ENCODE measurements around the gene FAAP20.

Gene FAAP20

GRCh38 chr1:2177946-2178538 lies 16.5 kb downstream of the FAAP20 start:
- no peak for DNase-seq (ENCODE audit: low spot score)

- DNase-seq (ENCODE audit: low spot score) = no peak
Observed at GRCh38 chr1:2177541-2177940, 17.0 kb downstream of the FAAP20 start.

- DNase-seq (ENCODE audit: low spot score) = no peak
Observed at GRCh38 chr1:2176615-2177014, 18.0 kb downstream of the FAAP20 start.

- no peak for DNase-seq (ENCODE audit: low spot score)
Observed at GRCh38 chr1:2175681-2176454, 18.7 kb downstream of the FAAP20 start.

- no peak for DNase-seq (ENCODE audit: low spot score)
Observed at GRCh38 chr1:2175055-2175414, 19.5 kb downstream of the FAAP20 start.

GRCh38 chr1:2174348-2175054 lies 20.1 kb downstream of the FAAP20 start:
- peak; percentile 99 for DNase-seq (ENCODE audit: low spot score)

- DNase-seq (ENCODE audit: low spot score) = no peak
Observed at GRCh38 chr1:2173546-2174347, 20.8 kb downstream of the FAAP20 start.

- DNase-seq (ENCODE audit: low spot score) = no peak
Observed at GRCh38 chr1:2172551-2173146, 21.9 kb downstream of the FAAP20 start.

- no peak for DNase-seq (ENCODE audit: low spot score)
Observed at GRCh38 chr1:2172012-2172411, 22.6 kb downstream of the FAAP20 start.

GRCh38 chr1:2170211-2170610 lies 24.4 kb downstream of the FAAP20 start:
- DNase-seq (ENCODE audit: low spot score) = no peak

GRCh38 chr1:2169200-2169836 lies 25.3 kb downstream of the FAAP20 start:
- no peak for DNase-seq (ENCODE audit: low spot score)

- DNase-seq (ENCODE audit: low spot score) = no peak
Observed at GRCh38 chr1:2168535-2168934, 26.0 kb downstream of the FAAP20 start.

- DNase-seq (ENCODE audit: low spot score) = no peak
Observed at GRCh38 chr1:2168090-2168489, 26.5 kb downstream of the FAAP20 start.

GRCh38 chr1:2166695-2167094 lies 27.9 kb downstream of the FAAP20 start:
- DNase-seq (ENCODE audit: low spot score) = no peak

- no peak for DNase-seq (ENCODE audit: low spot score)
Observed at GRCh38 chr1:2166254-2166653, 28.3 kb downstream of the FAAP20 start.

GRCh38 chr1:2165646-2166045 lies 28.9 kb downstream of the FAAP20 start:
- no peak for DNase-seq (ENCODE audit: low spot score)

- no peak for DNase-seq (ENCODE audit: low spot score)
Observed at GRCh38 chr1:2163205-2163604, 31.4 kb downstream of the FAAP20 start.

GRCh38 chr1:2160451-2161300 lies 33.9 kb downstream of the FAAP20 start:
- DNase-seq (ENCODE audit: low spot score) = no peak

GRCh38 chr1:2159124-2159523 lies 35.4 kb downstream of the FAAP20 start:
- DNase-seq (ENCODE audit: low spot score) = no peak

- no peak for DNase-seq (ENCODE audit: low spot score)
Observed at GRCh38 chr1:2158272-2158671, 36.3 kb downstream of the FAAP20 start.

GRCh38 chr1:2157856-2158255 lies 36.7 kb downstream of the FAAP20 start:
- DNase-seq (ENCODE audit: low spot score) = no peak
